Measurements from ENCODE around the gene SLC44A4. TPM values are rescaled to one million over a fixed set of nuclear protein-coding genes. Genes with fewer than 3 reads are reported as not detected.

SLC44A4 gene
- total RNA-seq, 1 experiment from 2014 or later, result 3.8 TPM

DNA sequence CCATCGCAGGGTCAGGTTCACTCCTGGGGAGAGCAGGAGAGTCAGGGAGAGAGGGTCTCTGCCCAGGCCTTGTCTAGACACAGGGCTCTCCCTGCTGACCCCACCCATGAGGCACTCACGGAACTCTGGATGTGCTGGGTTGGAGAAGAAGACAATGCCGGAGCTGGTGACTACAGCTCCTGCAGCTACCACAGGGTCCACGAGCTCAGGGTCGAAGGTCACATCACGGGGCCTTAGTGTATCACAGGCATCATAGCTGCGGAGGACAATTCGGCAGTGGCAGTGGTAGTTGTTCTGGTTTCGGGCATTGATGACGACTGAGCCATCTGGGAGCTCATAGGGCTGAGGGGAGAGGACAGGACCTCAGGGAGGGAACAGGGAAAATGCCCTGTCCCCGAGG, 18.9 kb downstream of the SLC44A4 start:
- H3K4me1 Mint-ChIP-seq, result peaks cover 12 to 13% of the 10 kb centered on the region in 2 experiments
- TF ChIP-seq, protein P1, sequence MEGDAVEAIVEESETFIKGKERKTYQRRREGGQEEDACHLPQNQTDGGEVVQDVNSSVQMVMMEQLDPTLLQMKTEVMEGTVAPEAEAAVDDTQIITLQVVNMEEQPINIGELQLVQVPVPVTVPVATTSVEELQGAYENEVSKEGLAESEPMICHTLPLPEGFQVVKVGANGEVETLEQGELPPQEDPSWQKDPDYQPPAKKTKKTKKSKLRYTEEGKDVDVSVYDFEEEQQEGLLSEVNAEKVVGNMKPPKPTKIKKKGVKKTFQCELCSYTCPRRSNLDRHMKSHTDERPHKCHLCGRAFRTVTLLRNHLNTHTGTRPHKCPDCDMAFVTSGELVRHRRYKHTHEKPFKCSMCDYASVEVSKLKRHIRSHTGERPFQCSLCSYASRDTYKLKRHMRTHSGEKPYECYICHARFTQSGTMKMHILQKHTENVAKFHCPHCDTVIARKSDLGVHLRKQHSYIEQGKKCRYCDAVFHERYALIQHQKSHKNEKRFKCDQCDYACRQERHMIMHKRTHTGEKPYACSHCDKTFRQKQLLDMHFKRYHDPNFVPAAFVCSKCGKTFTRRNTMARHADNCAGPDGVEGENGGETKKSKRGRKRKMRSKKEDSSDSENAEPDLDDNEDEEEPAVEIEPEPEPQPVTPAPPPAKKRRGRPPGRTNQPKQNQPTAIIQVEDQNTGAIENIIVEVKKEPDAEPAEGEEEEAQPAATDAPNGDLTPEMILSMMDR (conservative IDR thresholded peaks at IDR 0.05), result no peak
- no peaks in the 10 kb centered on the region for H3K27me3 ChIP-seq (ENCODE audit: insufficient read depth, low read length)
- no peaks in the 10 kb centered on the region for H3K4me1 ChIP-seq (ENCODE audit: insufficient read depth, low read length)
- no peak overlapping the region for H3K9ac ChIP-seq (ENCODE audit: extremely low read depth, insufficient read length, low read length)
- H3K4ac ChIP-seq (ENCODE audit: low read depth, low read length), result no peak overlapping the region
- no peak overlapping the region for H2BK20ac ChIP-seq (ENCODE audit: low read depth, low read length, poor library complexity, severe bottlenecking)
- H2BK5ac ChIP-seq (ENCODE audit: insufficient read length, low read length), result no peak overlapping the region
- no peaks in the 10 kb centered on the region for H3K9me3 ChIP-seq (ENCODE audit: control insufficient read depth, low read depth, low read length)
- H3K18ac ChIP-seq (ENCODE audit: insufficient read length, low read depth, low read length), result no peak overlapping the region
- peaks cover 12 to 36% (median 22%) of the 10 kb centered on the region in 3 experiments; a peak in 6 of 7 replicates for H3K36me3 Mint-ChIP-seq (ENCODE audit: insufficient read depth in 1 of 3, low read depth in 3 of 3)
- no peaks in the 10 kb centered on the region for H4K20me1 ChIP-seq (ENCODE audit: control insufficient read depth, insufficient read depth, insufficient read length)
- H3K4me3 Mint-ChIP-seq, result peak overlapping the region; percentile 34 to 58; a peak in 3 of 5 replicates
- no peaks in the 10 kb centered on the region for H3K79me2 ChIP-seq (ENCODE audit: insufficient read depth, low read length)
- no peak overlapping the region for H2BK120ac ChIP-seq (ENCODE audit: low read depth, low read length, poor library complexity, severe bottlenecking)
- no peaks in the 10 kb centered on the region for H3K79me1 ChIP-seq (ENCODE audit: insufficient read depth, low read depth, low read length, poor library complexity, severe bottlenecking)
- no peak overlapping the region for H4K8ac ChIP-seq (replicated peaks; ENCODE audit: insufficient read length, low read depth, low read length)
- no peak overlapping the region for H2AFZ ChIP-seq (ENCODE audit: low read length)
- no peak overlapping the region for H2BK12ac ChIP-seq (ENCODE audit: insufficient read length, low read depth, low read length)
- no peak overlapping the region for H2AK5ac ChIP-seq (ENCODE audit: insufficient read length, low read length)
- H3K56ac ChIP-seq (ENCODE audit: insufficient read length, low read depth, low read length), result no peak overlapping the region
- H3K27me3 Mint-ChIP-seq (ENCODE audit: low read depth), result peaks cover 2% of the 10 kb centered on the region
- H3K27ac ChIP-seq (ENCODE audit: insufficient read length, low read depth, low read length), result no peak overlapping the region
- no peak for DNase-seq
- no peak overlapping the region for H3K14ac ChIP-seq (ENCODE audit: insufficient read depth, low read length)
- no peak overlapping the region for H3K23ac ChIP-seq (ENCODE audit: insufficient read length, low read depth, low read length)
- no peak overlapping the region for H4K91ac ChIP-seq (ENCODE audit: insufficient read length, low read depth, low read length)
- H3K23me2 ChIP-seq (ENCODE audit: insufficient read length, low read depth, low read length, poor library complexity, severe bottlenecking), result peaks cover 12% of the 10 kb centered on the region
- H3K27ac Mint-ChIP-seq, result no peak overlapping the region; a peak in 1 of 7 replicates
- H4K5ac ChIP-seq (ENCODE audit: insufficient read length, low read depth, low read length), result no peak overlapping the region
- H2BK15ac ChIP-seq (ENCODE audit: low read depth, low read length), result no peak overlapping the region
- H3K9me3 Mint-ChIP-seq, result peaks cover 5 to 6% of the 10 kb centered on the region in 2 experiments
- no peak overlapping the region for H3K4me2 ChIP-seq (ENCODE audit: insufficient read depth, insufficient read length, low read length)
- WGBS (ENCODE audit: extremely low coverage, insufficient read length, low lambda C conversion rate), result no CpG with 5 or more reads among the region's 11 CpGs
- no peak overlapping the region for H3T11ph ChIP-seq (ENCODE audit: low read length)
